GM18951 (cell line): ENCODE measurements around the gene GJD3.
"Not testable (repeated sequence)": the region's sequence is repeated elsewhere in the genome, so short reads cannot be mapped to it uniquely, and the experiment has no call there.

Source experiments
- POLR2A ChIP-seq: IDR thresholded peaks from 4 replicates; pipeline ENCODE4 v1.6.1; 2011; ENCODE audit warnings: mild to moderate bottlenecking; ENCODE audit not compliant: insufficient read length, insufficient read depth; ENCODE audit errors: extremely low read depth
- in situ Hi-C: fragments of 300-500 bp; cut with MboI; formaldehyde crosslinking; loops from one replicate; pipeline ENCODE4 v1.12.0; 2022; ENCODE audit warnings: low sequenced_read_pairs, mixed read lengths, inconsistent platforms; ENCODE audit not compliant: unreplicated experiment

Gene GJD3, protein sequence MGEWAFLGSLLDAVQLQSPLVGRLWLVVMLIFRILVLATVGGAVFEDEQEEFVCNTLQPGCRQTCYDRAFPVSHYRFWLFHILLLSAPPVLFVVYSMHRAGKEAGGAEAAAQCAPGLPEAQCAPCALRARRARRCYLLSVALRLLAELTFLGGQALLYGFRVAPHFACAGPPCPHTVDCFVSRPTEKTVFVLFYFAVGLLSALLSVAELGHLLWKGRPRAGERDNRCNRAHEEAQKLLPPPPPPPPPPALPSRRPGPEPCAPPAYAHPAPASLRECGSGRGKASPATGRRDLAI

DNA sequence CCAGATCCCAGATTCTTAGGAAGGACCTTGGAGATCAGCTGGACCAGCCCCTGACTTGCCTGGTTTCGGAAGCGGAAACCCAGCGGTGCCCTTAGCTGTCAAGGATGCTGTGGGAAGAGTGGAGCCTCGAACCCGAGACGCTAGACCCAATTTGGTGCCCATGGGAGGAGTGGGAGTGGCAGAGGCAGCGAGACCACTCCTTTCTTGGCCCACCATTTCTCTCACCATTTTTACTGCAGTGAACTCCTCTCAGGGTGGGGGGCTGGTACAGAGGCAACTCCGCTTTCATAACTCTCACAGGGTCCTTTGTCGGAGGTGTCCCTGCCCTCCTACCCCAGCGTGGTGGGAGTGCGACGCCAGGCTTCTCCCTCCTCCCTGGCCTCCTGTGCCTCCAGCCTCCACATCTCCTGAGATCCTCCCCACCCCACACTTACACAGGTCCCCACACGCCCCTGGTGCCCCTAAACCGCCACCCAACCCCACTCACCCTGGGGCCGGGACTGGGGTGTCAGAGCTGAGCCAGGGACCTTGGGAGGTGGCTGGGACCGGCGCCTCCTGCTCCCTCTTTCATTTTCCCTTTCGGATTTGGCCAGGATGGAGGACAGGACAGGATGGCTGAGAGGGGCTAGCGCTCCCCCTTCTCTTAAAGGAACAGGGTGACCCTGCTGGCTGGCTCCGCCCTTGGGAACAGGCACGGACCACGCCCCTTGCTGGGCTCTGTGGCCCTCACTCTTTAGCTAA is at the start of gene GJD3:
GJD3 (minus strand) TSS at position 617 of the 741 bp plus-strand sequence. CDS start 922 bp downstream, outside the sequence.
- in situ Hi-C loops, result no loop called here
- no peak for TF ChIP-seq POLR2A

DNA sequence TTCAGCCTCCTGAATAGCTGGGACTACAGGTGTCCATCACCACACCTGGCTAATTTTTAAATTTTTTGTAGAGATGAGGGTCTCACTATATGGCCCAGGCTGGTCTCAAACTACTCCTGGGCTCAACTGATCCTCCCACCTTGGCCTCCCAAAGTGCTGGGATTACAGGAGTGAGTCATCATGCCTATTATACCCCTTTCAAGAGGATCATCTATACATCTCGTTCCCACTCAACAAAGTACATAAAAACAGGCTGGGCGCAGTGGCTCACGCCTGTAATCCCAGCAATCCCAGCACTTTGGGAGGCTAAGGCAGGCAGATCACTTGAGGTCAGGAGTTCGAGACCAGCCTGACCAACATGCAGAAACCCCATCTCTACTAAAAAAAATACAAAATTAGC is 49.8 kb upstream of the GJD3 start:
- in situ Hi-C loops, result not testable (repeated sequence)

DNA sequence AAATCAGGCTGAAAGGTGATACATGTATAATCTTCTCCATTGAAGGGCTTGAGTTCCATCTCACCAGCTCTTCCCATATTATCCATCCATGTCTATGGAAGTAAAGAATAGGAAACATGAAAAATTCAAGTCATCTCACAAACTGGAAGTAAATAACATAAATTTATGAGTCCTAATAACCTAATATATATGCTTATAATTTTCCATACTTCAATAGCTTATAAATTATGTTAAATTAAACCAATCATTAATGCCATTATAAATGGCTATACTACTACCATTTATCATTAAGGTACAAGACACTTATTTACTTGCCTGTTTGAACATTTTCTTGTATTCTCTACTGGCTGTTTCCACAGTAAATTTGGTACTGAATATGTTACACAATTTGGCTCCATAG is 48.3 kb upstream of the GJD3 start:
- TF ChIP-seq POLR2A, result no peak
- in situ Hi-C loops, result no loop called here

DNA sequence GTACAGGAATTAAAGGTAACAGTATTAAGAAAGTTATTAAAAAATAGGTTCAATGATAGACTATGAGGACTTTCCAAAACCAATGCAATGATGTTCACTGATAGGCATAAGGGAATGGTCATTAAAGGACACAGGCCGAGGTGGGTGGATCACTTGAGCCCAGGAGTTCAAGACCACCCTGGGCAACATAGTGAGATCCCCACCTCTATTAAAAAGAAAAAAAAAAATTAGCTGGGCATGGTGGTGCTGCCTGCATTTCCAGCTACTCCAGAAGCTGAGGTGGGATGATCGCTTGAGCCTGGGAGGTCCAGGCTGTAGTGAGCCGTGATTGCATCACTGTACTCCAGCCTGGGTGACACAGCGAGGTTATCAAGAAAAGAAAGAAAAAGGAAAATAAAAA is 47.3 kb upstream of the GJD3 start:
- TF ChIP-seq POLR2A, result no peak
- in situ Hi-C loops, result no loop called here

DNA sequence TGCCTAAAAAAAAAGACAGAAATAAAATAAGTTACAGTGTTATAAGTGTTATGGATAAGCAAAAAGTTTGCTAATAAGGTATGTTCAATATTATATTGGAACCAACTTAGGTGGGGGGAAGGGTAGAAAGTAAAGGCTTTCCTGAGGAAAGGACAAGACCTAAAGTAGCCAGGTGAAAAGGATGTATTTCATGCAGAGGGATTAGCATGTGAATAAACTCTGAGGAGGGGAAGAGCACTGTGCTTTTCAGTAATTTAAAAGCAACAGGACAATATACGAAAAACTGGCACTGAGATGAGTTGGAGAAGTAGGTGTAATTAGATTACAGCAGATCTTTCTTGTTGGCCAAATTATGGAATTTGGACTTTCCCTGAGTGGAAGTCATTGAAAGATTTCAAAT is 45.5 kb upstream of the GJD3 start:
- in situ Hi-C loops, result no loop called here
- no peak for TF ChIP-seq POLR2A

DNA sequence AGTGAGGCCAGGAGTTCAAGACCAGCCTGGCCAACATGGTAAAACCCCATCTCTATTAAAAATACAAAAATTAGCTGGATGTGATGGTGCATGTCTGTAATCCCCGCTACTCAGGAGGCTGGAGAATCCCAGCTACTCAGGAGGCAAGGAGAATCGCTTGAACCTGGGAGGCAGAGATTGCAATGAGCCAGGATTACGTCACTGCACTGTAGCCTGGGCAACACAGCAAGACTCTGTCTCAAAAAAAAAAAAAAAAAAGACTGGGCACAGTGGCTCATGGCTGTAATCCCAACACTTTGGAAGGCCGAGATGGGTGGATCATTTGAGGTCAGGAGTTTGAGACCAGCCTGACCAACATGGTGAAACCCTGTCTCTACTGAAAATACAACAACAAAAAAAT is 45.0 kb upstream of the GJD3 start:
- in situ Hi-C loops, result not testable (repeated sequence)

DNA sequence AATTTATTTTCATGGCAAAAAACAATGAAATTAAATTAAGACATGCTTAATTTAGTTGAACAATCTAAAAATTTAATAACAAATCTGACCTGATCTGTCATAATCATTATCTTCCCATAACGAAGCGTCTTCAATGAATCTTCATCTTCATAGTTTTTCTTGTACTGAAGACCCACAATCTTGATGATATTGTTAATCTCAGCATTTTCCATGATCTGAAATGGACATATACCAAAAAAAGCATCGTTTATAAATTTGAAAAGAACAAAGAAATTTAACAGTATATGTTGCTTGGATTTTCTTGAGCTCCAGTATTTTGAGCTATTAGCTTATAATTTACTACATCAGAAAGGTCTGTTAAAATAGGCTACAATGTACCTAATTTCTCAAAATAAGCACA is 42.9 kb upstream of the GJD3 start:
- no peak for TF ChIP-seq POLR2A
- in situ Hi-C loops, result no loop called here

DNA sequence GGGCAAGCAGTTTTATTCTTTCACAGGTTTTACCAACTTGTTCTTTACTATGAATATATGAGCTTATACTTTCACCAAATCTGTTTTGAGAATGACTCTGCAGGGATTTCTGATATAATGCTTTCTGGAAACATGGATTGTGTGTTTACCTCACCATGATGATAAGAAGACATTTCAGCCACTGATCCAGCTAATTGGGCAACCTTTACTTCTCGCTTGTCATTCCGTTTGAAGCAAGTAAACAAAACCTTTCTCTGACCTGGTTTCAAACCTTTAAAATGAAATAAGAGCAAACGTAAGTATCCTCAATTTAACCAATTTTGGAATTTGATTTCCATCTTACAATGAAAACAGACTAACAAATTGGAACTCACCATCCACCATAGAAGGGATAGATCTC is 39.5 kb upstream of the GJD3 start:
- in situ Hi-C loops, result no loop called here
- TF ChIP-seq POLR2A, result no peak

DNA sequence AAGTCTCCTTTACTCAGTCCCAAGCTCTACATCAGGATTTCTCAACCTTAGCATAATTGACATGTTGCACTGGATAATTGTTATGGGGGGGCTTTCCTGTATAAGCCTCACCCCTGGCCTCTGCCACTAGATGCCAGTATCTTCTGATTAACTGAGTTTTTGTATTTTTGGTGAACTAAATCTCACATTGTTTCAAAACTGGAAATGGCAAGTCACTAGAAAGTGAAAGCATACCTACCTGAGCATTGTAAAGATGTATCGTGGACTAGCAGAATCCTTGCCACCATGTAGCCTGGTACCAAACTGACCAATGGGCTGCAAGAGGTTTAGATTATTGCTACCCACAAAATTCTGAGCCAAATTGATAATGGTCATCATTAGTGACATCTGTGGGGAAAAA is 38.1 kb upstream of the GJD3 start:
- TF ChIP-seq POLR2A, result no peak
- in situ Hi-C loops, result no loop called here

DNA sequence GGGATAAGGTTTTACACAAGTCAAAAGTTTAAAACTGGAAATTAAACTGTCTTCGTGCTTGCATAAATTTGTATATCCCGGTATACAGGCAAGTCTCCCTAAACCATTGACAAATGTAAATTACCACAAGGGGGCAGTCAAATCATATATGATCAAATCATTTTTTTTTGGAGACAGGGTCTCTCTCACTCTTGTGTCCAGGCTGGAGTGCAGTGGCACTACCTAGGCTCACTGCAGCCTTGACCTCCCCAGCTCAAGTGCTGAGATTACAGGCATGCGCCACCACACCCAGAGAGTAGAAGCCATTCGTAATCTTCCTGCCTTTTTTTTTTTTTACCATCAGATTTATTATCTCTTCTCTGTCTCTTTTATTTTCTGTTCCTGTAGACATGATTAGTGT is 34.6 kb upstream of the GJD3 start:
- in situ Hi-C loops, result no loop called here
- no peak for TF ChIP-seq POLR2A

DNA sequence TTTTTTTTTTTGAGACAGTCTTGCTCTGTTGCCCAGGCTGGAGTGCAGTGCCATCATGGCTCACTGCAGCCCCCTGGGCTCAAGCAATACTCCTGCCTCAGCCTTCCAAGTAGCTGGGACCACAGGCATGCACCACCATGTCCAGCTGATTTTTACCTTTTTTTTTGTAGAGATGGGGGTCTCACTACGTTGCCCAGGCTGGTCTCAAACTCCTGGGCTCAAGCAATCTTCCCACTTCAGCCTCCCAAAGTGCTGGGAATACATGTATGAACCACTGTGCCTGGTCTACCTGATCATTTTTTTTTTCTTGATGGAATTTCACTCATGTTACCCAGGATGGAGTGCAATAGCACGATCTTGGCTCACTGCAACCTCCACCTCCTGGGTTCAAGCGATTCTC is 22.0 kb upstream of the GJD3 start:
- in situ Hi-C loops, result not testable (repeated sequence)

DNA sequence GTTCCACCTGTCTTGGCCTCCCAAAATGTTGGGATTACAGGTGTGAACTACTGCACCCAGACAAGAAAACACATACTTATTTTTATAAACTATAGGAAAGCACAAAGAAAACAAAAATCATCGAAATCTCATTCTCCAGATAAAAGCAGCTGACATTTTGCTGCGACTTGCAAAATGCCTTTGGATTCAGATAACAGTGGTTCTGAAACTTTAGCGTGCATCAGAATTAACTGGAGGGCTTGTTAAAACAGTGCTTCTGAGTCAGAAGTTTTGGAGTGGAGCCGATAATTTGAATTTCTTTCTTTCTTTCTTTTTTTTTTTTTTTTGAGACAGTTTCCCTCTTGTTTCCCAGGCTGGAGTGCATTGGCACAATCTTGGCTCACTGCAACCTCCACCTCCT is 17.7 kb upstream of the GJD3 start:
- TF ChIP-seq POLR2A, result no peak
- in situ Hi-C loops, result no loop called here

DNA sequence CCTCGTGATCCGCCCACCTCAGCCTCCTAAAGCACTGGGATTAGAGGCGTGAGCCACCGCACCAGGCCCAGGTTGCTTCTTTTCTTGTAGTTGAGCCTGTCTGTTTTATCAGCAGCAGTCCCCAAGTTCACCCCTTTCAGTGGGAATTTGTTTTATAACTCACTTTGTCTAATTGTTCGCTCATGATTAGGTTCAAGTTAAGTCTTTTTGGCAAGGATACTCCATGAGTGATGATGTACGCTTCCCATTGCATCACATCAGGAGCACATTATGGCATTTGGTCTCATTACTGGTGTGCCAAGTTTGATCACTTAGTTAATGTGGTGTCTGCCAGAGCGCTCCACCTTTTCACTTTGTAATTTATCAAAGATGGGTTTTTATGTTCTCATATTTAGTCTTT is 14.4 kb upstream of the GJD3 start:
- in situ Hi-C loops, result no loop called here
- no peak for TF ChIP-seq POLR2A

DNA sequence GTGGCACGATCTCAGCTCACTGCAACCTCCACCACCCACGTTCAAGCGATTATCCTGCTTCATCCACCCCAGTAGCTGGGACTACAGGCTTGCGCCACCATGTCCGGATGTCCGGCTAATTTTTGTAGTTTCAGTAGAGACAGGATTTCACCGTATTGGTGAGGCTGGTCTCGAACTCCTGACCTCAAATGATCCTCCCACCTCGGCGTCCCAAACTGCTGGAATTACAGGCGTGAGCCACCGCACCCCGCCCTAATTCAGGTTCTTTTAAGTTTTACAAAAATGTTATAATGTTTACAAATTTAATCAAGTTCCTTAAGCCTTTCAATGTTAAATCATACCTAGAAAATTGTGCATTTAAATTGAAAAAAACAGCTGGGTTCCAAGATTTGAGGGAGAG is 13.3 kb upstream of the GJD3 start:
- in situ Hi-C loops, result no loop called here
- TF ChIP-seq POLR2A, result no peak

DNA sequence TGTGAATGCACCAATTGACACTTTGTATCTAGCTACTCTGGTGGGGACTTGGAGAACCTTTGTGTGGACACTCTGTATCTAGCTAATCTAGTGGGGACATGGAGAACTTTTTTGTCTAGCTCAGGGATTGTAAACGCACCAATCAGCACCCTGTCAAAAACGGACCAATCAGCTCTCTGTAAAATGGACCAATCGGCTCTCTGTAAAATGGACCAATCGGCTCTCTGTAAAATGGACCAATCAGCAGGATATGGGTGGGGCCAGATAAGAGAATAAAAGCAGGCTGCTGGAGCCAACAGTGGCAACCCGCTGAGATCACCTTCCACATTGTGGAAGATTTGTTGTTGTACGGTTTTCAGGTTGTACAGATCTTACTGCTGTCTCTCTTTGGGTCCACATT is 12.0 kb upstream of the GJD3 start:
- in situ Hi-C loops, result not testable (repeated sequence)

DNA sequence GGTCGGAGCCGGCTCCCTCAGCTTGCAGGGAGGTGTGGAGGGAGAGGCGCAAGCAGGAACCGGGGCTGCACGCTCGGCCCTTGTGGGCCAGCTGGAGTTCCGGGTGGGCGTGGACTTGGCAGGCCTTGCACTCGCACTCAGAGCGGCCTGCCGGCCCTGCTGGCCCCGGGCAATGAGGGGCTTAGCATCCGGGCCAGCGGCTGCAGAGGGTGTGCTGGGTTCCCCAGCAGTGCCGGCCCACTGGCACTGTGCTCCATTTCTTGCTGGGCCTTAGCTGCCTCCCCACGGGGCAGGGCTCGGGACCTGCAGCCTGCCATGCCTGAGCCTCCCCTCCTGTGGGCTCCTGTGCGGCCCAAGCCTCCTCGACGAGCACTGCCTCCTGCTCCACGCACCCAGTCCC is 11.2 kb upstream of the GJD3 start:
- in situ Hi-C loops, result not testable (repeated sequence)
